HL-60/S4 treated with phorbol 12-myristate 13-acetate at 8.2 ng/mL for 4 days and 3 days (cell line): ENCODE results near the gene ALDH3B2.
"Not testable (repeated sequence)": the region's sequence is repeated elsewhere in the genome, so short reads cannot be mapped to it uniquely, and the experiment has no call there.

Source experiments
- in situ Hi-C: fragments of 300-500 bp; cut with MboI; formaldehyde crosslinking; loops from 2 replicates; pipeline ENCODE4 v1.15.0; 2022; ENCODE audit warnings: low sequenced_read_pairs

ALDH3B2 gene, protein sequence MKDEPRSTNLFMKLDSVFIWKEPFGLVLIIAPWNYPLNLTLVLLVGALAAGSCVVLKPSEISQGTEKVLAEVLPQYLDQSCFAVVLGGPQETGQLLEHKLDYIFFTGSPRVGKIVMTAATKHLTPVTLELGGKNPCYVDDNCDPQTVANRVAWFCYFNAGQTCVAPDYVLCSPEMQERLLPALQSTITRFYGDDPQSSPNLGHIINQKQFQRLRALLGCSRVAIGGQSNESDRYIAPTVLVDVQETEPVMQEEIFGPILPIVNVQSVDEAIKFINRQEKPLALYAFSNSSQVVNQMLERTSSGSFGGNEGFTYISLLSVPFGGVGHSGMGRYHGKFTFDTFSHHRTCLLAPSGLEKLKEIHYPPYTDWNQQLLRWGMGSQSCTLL

DNA sequence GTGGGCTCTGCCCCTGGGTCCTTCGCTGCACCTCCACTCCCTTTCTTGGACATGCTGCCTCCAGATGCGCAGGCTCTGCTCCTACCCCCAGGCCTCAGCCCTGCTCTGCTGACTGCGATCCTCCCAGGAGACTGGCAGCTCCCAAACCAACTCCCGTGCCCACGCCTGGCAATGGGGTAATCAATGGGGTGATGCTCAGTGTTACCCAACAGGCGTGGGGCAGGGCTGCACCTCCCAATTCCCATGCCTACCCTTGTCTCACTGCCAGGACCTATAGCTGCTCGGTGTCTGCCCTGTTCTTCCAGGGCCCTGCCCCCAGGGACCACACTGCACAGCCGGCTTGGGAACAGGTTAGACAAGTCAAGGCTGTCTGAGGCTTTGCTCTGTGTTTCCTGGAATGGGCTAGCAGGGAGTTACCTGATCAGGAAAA lies at the start of gene ALDH3B2:
TSS of gene ALDH3B2 (minus strand) at position 182 of the 430 bp plus-strand sequence. CDS start 7,688 bp downstream, outside the sequence.
- in situ Hi-C loops: no loop called here

DNA sequence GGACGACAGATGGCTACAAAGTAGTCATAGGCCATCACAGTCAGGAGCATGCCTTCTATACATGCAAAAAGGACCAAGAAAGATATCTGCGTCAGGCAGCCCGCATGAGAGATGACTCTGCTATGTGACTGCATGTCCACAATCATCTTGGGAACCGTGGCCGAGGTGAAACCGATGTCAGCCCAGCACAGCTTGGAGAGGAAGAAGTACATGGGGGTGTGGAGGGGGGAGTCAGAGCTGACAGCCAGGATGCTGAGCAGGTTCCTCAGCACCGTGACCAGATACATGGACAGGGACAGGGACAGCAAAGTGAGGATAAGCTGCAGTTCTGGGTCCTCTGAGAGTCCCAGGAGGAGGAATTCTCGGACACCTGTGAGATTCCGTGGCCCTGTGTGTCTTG lies 48.6 kb upstream of the ALDH3B2 start:
- in situ Hi-C loops: not testable (repeated sequence)

DNA sequence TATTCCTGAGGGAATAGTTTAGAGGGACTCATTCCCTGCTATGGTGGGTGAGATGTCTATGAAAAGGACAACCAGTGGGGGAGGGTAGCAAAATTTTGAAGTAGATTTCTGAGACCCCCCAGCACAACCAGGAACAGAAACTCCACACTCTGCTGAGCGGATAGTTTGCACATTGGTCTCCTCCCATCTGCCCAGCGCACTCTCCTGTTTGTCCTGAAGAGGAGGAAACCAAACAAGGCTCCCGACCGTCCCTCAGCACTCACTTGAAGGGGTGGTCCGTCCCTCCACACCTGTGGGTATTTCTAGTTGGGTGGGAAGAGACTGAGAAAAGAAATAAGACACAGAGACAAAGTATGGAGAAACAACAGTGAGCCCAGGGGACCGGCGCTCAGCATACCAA lies 41.8 kb upstream of the ALDH3B2 start:
- in situ Hi-C loops: not testable (repeated sequence)

DNA sequence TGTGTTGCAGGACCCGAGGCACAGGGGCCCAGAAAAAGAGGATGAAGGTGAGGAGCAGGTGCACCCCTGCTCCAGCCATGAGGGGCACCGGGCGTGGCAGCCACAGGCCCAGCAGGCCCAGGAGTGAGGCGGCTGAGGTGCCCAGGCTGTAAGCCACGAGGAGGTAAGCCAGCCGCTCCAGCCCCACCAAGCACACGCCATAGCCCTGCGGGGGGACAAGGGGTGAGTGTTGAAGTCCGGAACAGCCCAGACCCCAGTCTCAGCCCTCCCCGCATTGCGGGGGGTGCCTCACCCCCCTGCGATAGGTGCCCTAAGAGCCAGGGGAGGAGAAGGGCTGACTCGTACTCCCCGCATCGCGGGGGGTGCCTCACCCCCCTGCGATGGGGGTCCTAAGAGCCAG lies 41.4 kb upstream of the ALDH3B2 start:
- in situ Hi-C loops: not testable (repeated sequence)

DNA sequence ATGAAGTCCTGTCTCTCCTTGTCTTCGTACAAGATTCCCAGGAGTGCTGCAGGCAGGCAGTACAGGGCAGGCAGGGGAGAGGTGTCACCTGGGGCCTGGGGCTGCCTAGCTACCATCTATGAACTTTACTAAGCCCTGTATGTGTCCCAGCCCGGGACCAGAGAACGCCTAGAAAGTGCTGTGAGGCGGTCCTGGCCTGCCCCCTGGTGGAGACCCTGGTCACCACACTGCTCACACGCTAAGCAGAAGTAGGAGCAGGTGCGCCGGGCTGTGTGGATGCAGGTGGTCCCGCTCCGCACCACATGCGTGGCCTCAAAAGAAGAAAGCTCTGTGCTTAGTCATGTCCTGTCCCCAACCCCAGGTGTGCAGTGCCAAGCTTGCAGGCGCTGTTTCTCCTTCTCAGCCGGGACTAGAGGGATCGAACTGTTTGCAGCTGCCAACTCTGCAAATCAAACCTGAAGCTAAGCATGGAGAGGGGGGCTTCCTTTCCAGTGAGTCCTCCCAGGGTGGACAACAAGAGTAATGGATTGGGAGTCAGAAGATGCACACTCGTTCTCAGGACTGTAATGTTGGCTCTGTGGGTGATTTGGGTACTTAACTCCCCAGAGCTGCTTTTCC lies 39.6 kb upstream of the ALDH3B2 start:
- in situ Hi-C loops: not testable (repeated sequence)

DNA sequence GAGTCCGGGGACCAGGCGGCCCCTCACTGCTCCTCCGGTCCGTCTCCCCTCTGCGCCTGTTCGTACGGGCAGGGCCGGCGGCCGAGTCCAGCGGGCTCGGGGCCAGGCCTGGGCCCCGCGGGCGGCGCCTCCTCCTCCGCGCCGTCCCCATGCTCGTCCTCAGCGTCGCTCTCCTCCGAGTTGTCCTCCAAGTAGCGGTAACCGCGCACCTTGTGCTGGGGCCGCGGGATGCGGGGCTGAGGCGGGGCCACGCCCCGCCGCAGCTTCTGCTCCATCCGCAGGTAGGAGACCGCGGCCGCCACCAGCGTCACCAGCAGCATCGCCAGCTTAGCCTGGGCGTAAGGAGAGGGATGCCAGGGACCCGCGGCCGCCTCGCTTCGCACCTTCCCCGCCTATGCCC lies 37.3 kb upstream of the ALDH3B2 start:
- in situ Hi-C loops: not testable (repeated sequence)

DNA sequence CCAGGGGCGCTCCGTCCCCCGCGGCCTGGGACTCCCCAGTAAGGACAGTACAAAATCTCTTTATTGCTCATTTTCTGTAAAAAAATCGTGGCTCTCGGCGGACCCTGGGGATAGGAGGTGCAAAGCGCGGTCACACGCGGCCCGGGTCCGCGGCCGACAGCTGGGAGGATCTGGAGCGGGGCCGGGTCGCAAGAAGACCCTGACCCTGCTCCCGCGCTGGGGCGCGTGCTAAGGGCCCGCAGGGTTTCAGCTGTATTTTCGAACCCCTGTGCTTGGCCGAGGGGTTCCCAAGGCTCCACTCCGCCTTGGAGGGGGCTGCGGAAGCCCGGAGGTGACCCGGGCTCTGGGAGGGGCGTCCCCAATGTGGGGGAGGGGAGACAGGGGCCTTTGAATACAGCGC lies 36.8 kb upstream of the ALDH3B2 start:
- in situ Hi-C loops: not testable (repeated sequence)

DNA sequence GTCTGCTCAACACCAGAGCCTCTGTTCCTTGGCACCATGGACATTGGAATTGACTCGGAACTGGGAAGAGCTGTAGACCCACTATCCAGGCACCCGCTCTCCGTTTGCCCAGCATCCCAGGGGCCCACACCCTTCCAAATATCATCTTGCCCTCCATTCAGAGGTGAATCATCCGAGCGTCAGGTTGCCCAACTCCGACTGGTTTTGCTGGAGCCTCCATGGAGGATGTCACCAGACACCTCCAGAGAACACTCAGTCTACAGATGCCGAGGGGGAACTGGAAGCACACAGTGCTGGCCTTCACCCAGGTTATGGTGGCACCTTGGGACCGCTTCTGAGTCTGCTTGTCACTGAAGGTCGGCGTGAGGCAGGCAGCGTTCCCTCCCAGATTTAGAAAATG lies 35.4 kb upstream of the ALDH3B2 start:
- in situ Hi-C loops: not testable (repeated sequence)

DNA sequence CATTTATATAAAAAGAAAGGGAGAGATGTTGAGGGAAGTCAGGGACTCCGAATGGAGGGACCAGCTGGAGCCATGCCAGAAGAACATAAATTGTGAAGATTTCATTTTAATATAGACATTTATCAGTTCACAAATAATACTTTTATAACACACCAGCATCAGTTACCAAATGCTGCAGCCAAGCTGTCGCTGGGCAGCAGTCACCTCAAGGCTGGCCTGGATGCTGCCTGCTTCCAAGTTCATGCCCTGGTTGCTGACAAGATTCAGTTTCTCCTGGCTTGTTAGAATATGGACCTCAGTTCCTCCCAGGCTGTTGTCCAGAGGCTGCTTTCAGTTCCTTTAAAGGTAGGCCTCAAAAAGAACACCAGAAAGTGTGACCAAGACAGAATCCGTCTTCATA lies 30.8 kb upstream of the ALDH3B2 start:
- in situ Hi-C loops: no loop called here

DNA sequence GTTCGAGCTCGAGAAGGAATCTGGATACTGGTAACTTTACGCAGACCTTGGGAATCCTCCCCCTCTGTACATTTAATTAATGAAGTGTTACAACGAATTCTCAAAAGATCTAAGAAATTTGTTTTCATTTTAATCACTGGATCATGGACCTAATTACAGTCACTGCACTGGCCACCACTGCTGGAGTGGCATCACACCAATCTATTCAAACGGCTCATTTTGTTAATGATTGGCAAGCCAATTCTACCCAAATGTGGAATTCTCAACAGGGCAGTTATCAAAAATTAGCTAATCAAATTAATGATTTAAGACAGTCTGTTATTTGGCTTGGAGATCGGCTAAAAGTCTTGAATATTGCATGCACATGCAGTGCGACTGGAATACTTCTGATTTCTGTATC lies 30.1 kb upstream of the ALDH3B2 start:
- in situ Hi-C loops: no loop called here

DNA sequence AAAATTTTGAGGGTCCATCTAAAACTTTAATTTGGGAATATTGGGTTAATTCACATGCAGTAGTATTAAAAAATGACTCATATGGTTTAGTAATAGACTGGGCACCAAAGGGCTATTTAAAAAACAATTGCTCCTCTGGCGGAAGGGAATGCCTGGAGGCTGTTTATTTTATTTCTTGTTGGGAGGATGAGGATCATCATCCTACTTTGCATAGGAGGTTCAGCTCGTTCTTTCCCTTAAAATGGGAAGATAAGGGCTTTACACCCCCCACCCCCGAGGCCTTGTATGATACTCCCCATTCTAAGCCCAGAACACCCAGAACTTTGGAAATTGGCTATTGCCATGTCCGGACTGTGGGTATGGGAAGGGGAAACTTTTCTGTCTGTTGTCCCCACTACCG lies 29.3 kb upstream of the ALDH3B2 start:
- in situ Hi-C loops: not testable (repeated sequence)

DNA sequence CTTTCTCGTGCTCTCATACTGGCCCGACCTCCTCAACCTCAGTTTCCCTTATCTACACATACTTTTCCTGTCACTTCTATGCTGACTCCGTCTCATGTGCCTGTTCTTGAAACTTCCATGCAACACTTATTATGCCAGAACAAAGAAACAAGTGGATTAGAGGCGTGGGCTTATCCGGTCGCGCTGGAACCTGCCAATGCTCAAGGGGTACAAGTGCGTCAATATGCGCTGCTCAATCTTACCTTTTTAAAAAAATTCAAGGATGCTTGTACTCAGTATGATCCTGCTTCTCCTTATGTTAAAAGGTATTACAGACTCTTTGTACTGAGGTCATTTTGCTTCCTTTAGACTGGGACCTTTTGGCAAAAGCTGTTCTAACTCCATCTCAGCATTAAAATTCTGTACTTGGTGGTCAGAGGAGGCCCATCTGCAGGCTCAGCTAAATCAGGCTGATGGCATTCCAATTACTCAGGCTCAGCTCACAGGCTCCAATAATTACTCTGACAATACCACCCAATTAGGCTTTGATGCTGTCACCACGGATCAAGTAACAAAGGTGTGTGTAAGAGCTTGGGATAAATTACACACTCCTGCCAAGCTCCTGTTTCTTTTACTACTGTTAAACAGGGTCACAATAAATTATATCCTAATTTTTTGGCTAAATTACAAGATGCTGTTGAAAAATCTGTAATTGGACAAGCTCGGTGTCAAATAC lies 26.3 kb upstream of the ALDH3B2 start:
- in situ Hi-C loops: no loop called here

DNA sequence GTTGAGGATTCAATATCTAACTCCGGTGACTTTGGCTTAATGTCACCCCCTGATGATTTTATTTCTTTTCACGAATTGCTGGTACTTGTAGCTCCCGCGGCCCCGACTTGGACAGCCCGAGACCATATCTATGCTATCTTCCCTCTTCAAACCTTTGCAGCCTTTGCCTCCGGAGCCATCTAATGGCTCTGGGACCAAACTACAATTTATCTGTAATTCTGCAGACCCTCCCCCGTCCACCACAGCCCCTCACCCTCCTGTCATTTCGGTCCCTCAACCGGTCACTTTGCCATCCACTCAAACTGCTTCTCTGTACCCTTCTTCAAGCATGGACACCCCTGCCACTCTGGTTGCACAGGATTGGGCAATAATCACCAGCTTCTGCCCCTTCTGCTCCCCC lies 25.7 kb upstream of the ALDH3B2 start:
- in situ Hi-C loops: no loop called here

DNA sequence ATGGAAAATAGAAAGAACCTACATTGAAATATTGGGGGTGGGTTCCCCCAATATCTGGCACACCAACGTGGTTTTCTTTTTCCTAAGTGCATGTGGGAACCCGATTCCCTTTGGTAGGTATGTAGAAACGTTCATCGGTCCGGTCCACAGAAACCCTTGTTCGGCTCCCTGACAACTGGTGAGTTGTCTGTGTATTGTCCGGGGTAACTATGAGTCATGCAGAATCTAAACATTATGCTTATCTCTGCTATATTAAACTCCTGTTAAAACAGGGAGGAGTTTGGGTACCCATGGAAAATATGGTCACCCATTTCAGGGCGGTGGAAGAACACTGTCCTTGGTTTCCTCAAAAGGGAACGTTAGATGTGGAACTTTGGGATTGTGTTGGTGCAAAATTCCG lies 25.1 kb upstream of the ALDH3B2 start:
- in situ Hi-C loops: no loop called here

DNA sequence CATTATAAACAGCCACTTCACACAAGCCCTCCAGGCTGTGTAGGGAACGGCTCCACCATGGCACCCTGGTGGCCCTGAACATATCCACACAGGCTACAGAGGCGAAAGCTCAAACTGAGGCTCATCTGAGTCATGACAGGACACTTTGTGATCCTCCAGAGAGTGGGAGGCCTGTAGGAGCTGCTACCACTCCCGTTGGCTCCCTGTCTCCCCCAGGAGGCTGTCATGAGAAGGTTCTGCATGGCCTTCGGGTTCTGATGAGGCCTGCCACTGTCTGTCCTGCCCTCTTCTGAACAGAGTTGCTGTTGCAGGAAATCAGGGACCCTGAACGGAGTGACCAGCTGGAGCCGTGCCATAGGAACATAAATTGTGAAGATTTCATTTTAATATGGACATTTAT lies 23.8 kb upstream of the ALDH3B2 start:
- in situ Hi-C loops: no loop called here

DNA sequence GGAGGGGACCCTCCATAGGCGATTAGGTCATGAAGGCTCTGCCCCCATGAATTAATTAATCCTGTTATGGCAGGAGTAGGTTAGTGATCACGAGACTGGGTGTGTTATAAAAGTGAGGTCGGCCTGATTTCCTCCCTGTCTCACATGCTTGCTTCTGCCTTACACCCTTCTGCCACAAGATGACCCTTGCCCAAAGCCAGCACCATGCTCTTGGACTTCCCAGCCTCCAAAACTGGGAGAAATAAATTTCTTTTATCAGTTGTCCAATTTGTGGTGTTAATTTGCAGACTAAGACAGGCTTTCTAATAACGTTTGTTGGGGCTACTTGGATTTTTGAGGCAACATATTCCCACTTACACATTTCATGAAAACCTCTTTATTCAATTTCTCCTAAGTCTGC lies 23.4 kb upstream of the ALDH3B2 start:
- in situ Hi-C loops: no loop called here

DNA sequence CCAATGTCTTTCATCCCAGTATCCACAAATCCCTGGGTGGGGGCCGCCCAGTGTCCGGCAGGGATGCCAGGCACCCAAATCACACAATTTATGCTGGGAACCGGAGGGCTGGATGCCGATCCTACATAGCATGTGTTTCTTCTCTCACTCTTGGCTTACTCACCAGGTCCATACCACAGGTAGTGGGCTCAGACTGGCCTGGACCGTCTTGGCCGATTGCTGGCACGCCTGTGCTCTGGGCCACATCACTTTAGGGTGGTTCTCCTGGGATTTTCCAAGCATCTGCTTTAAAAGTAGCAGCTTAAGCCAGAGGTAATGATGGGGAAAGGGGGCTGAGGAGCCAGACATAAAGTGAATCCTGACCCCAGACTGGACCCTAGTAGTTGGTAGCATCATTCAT lies 22.6 kb upstream of the ALDH3B2 start:
- in situ Hi-C loops: no loop called here

DNA sequence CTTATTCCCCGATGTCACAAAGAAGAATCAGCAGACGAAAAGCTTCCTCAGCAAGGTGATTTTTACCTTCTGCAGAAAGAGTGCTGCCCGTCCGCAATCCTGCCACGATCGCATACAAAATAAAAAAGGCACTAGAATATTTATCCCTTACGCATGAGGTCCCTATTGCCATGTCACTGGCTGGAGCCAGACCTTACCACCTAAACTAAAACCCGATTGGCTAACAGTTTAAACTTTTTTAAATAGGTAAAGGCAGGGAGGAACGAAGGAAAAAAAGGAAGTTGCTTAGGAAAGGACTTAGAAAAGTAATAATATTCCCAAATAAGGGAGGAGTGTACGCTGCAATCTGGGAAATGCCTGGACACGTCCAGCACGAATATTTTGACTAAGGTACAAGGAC lies 21.2 kb upstream of the ALDH3B2 start:
- in situ Hi-C loops: no loop called here

DNA sequence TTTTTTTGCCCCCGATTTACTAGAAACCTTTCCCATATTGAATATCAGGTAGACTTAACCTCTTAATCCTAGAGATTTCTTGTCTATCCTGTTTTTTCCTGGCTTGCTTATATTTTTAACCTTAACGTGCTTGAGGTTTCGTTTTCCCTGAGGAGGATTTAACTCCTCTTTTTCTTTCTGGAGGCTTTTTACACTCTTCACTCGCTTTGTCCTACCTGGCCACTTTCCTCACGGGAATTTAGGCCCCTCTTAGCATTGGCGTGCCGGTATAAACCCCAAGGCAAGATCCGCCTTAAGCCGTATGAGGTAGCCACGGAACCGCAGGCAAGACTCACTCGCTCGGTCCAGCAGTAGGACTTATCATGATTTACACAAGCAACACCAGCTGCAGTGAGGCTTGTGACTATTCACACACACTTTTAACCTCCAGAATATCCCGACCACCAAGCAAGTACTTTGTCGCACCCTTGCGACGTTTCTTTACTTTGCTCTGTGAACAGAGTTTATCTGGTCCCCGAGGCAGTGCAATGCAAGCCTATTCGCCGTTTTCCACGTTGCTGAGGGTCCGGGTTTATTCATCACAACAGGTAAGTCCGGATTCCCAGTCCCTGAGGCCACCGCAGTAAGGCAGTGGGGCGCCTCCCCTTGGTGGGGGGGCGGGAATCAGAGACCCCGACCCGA lies 20.6 kb upstream of the ALDH3B2 start:
- in situ Hi-C loops: no loop called here

DNA sequence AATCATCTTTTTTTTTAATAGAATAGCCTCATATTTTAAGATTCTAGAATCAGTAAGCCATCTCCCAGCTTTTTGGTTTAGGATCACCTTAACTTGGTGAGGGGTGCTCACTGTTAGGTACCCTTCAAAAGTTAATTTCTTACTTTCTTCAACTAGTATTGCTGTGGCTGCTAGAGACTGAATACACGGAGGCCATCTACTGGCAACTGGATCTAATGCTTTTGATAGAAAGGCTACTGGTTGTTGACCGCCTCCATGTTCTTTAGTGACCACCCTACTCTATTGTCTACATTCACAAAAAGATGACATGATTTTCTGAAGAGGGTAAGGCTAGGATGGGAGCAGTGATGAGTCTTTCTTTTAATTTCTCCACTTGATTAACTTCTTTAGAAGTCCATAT lies 16.7 kb upstream of the ALDH3B2 start:
- in situ Hi-C loops: no loop called here

DNA sequence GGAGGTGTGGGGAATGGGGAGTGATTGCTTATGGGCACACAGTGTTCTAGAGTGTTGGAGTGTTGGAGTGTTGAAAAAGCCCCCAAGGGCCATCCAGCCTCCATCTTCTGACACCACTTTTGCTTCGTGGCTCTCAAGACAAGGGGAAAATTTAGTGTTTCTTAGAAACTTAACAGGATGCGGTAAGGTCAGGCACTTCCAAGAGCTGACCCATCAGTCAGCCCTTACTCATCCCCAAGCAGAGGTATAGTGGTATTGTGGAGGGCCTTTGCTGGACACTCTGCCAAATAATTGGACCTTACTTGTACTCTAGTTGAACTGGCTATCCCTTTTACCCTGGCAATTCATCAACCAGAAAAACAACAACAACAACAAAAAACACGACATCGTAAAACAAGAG lies 14.8 kb upstream of the ALDH3B2 start:
- in situ Hi-C loops: no loop called here
